ENCODE measurements around the gene AFF1.
A peak's percentile ranks its signal among the peaks of the same experiment; 100 is the strongest.

AFF1 gene

DNA sequence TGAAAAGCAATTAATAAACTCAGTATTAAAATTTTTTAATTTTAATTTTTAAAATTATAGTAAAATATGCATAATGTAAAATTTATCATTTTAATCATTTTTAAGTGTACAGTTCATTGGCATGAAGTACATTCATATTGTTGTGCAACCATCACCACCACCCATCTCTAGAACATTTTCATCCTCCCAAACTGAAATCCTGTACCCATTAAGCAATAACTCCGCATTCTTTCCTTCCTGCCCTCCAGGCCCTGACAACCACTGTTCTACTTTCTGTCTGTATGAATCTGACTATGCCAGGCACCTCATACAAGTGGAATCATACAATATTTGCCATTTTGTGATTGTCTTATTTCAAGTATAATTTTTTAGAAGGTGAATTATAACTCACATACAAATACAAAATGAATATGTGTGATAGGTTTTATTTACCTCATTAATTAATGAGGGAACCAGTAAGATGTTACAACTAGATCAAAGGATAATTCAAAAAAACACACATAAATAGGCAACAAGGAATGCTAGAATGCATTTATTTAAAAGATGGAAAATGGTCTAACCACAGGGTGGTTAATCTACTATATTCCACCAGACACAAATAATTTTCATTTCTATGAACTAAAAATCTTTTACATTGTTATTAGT, 13.1 kb upstream of the AFF1 start:
- no peak for DNase-seq (ENCODE audit: low read depth)

GRCh38 chr4:86924811-86925210, 10.0 kb upstream of the AFF1 start:
- DNase-seq (ENCODE audit: low read depth) = no peak

DNA sequence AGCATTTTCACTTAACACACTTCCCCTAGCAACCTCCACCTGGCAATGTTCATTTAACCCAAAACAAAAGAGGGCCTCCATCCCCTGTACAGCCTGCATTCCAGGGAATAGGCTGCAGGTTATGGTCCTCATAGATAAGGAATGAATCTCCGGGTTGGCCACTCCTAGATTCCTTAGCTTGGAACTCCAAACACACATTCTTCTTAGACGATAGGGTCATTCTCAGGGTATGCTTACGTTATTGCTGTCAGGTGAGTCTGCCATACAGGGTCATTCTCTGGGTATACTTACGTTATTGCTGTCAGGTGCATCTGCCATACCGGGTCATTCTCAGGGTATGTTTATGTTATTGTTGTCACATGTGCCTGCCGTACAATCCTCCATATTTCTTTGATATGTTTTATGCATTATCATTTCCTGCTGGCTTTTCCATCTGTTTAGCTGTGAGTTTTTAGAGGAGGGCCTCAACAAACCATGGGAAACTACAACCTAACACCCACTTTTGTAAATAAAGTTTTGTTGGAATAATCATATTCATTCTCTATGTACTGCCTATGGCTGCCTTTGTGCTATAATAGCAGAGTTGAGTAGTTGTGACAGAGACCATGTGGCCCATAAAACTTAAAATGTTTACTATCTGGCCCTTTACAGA, 8.2 kb upstream of the AFF1 start:
- DNase-seq (ENCODE audit: low read depth) = no peak

- DNase-seq (ENCODE audit: low read depth) = no peak
These were observed 6.9 kb upstream of the AFF1 start for GRCh38 chr4:86927843-86928395.

- no peak for DNase-seq (ENCODE audit: low read depth)
These were observed 6.2 kb upstream of the AFF1 start for GRCh38 chr4:86928400-86929255.

DNA sequence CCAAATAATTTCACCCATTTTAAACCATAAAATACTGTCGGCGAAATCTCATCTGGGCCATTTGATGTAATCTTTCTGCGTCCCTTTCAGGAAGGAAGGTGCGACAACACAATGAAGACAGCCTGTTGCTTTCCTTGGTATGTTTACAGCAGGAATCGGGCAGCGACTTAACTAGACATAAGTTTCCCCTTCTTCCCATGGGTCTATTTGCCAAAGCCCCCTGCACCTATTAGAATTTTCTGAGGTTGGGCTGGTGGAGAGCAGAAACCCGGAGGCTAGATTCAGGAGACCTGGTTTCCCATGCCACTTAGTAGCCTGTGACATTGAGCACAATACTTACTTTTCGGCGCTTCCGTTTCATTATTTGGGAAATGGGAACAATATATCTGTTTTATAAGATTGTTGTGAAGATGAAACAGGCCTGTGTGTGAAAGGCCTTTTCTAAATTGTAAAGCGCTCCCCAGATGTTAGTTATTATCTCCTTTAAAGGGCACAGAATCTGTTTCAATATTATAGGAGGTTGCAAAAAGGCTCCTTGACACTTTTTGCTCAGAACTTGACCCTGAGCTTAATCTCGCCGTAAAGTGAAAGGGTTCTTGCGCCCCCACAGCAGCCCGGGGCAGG, 552 bp upstream of the AFF1 start:
- no peak for DNase-seq (ENCODE audit: low read depth)

GRCh38 chr4:86935566-86935852, 698 bp downstream of the AFF1 start:
- DNase-seq (ENCODE audit: low read depth) = no peak

DNA sequence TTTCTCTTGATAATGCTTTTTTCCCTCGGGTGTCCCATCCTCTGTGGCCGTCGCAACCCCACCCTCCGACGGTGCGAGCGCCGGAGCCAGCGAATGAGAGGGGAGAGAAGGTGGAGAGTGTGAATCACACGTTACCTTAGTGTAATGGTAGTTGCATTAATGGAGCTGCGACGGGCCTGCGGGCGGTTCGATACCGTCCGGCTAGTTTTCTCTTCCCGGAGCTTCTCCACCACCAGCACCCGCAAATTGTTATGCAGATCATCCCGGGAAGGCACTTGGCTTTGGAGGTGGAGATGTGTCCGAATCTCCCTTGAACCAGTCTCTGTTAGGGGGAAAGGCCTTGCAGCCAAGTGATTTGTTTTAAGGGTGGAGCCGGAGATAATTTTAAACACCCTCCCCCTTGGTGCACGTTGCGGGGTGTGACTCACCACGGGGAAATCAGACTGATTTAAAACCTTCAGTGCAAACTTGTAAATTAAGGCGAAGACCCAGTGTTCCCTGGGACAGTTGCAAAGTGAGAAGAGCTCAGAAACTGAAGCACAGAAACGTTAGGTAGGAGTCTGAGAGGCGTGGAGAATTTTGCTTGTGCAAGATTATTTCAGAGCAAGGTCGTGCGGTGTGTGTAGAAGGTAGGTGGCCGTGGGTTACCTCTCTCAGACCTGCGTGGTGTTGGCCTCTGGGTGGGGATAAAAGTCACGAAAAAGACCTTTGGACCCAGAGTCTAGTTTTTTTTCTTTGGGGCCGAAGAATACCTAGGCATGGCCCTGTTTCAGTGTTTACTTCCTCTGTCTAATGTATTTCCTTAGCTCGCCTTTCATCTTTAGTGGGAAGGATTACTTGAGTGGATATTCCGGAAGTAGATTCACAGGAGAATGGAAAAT, 1.3 kb downstream of the AFF1 start:
- DNase-seq (ENCODE audit: low read depth) = peak; percentile 56

DNA sequence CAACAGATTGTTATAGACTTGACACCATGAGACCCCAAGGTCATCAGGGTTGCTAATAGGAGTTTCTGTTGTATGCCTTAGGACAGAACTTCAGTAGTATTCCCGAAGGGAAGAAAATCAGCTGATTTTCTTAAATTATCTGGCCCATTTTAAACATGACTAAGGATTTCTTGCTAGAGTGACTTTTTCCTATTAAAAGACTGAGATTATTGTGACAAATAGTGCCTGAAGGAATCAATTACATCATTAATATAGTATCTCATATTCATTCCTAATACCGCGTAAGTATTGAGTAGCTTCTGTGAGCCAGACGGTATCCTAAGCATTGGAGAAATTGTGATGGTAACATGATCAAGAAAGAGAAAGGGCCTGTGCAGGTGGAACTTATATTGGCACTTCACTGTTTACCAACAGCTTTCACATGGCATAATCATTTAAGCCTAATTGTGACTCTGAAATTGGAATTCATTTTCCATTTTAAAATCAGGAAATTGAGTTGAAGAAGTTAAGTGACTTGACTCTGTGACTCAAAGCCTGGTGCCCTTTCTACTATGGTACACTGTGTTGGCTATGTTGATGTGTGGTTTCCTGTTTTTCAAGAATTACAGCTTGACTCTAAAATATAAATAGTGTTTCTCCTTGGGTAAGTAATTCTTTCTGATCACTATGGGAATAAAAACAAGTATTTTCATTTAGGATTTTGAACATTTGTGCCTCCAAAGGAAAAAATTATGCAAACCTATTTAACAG, 4.1 kb downstream of the AFF1 start:
- no peak for DNase-seq (ENCODE audit: low read depth)

- no peak for DNase-seq (ENCODE audit: low read depth)
These were observed 5.1 kb downstream of the AFF1 start for GRCh38 chr4:86939729-86940575.

DNA sequence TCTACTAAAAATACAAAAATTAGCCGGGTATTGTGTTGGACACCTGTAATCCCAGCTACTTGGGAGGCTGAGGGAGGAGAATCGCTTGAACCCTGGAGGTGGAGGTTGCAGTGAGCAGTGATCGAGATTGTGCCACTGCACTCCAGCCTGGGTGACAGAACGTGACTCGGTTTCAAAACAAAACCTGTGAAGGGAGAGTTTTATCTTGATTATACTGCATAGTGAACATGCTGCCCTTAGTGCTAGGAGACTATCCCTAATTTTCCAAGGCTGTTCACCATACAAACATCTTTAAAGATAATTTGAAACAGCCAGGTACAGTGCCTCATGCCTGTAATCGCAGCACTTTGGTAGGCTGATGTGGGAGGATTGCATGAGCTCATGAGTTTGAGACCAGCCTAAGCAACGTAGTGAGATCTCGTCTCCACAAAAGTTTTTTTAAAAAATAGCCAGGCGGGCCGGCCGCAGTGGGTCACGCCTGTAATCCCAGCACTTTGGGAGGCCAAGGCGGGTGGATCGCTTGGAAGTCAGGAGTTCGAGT, 6.2 kb downstream of the AFF1 start:
- DNase-seq (ENCODE audit: low read depth) = no peak

DNA sequence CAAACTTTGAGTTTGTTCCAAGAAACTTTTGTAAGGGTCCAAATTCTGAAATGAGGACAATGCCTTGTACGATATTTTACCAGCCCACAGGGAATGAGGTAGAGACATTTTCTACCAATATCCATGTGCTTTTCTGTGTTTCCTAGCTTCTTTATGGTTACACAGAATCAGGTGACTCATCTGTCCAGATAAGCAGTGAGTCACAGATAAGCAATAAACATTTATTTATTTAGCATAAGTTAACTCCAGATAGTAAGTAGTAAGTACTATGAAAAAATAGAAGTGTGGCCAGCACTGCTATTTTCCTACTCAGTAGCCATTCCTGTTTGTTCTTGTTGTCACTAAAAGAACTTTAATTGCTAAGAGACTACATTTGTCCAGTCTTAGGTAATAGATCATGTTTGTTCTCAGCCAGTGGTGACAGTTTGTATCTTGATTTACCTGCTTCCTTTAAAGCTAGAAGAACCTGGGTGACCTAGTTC, 7.4 kb downstream of the AFF1 start:
- no peak for DNase-seq (ENCODE audit: low read depth)

DNA sequence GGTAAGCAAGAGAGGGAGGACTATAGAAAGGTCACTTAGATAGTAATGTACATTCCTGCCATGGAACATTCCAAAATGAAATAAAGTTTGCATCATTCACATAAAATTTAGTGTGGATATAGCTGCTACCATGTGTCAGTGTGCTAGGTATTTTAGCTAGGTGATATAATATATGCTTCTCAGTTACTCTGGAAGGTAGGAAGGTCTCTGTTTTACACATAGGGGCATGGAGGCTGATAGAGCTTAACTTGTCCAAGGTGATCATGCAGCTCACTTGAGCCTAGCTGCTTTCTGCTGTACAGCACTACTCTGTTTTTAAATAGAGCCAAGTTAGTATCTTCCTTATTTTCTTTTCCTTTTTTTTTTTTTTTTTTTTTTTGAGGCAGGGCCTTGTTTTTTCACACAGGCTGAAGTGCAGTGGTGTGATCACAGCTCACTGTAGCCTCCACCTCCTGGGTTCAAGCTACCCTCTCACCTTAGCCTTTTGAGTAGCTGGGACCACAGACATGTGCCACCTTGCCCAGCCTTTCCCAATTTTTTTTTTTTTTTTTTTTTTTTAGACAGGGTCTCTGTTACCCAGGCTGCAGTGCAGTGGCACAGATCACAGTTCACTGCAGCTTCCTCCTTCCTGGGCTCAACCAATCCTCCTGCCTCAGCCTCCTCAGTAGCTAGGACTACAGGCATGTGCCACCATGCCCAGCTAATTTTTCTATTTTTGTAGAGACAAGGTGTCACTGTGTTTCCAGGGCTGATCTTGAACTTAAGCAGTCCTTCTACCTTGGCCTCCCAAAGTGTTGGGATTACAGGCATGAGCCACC, 10.4 kb downstream of the AFF1 start:
- no peak for DNase-seq (ENCODE audit: low read depth)

DNA sequence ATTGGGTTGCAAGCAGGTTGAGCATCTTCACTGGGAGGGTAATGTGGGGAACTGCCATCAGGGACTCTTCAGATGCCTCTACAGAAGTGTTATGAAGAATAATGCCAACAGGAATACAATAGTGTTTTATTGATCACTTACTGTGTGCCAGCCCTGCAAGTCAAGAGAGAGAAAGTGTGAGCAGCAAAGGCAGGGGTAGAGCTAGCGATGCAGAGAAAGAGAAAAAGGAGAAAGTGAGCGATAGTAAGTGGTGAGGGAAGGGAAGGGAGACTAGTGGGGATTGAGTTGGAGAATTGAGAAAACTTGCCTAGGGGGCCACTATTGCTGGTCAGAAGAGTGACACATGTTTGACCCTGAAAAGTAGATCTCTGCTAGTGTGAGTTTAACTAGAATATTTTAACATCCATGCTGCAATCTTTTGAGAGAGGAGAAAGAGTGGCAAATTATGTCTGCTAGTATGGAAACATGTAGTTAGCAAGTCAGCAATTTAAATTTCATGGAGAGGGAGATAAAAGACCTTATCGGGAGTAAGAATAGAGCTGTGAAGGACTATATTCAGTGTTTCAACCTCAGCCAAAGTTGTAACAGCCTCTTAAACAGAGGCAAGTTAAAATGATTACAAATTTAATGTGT, 12.2 kb downstream of the AFF1 start:
- no peak for DNase-seq (ENCODE audit: low read depth)

DNA sequence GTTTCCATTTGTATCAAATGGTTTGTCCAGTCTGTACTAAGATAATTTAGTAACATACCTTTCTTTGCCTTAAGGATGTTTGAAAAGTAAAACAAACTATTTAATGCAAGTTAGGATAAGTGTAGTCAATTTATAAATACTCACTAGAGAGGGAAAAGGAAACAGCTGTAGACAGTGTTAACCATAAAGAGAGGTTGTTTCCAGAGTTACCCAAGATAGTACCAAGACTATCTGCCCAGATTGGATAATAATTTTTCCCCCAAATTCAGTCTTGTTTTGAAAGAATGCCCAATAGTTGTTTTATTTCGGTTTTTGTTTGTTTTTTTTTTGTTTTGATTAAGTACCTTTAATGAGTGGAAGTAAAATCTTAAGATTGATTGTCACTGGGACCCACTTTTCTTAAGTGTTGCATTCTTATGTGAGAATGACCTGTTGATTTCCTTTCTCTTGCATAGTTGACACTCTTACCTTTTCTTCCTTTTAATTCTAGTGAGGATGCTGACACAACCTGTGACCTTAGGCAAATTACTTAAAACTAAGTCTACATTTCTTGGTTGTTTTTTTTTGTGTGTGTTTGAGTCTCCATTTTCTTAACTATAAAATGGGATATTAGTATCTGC, 12.8 kb downstream of the AFF1 start:
- no peak for DNase-seq (ENCODE audit: low read depth)

- DNase-seq (ENCODE audit: low read depth) = no peak
These were observed 13.5 kb downstream of the AFF1 start for GRCh38 chr4:86948276-86948675.

DNA sequence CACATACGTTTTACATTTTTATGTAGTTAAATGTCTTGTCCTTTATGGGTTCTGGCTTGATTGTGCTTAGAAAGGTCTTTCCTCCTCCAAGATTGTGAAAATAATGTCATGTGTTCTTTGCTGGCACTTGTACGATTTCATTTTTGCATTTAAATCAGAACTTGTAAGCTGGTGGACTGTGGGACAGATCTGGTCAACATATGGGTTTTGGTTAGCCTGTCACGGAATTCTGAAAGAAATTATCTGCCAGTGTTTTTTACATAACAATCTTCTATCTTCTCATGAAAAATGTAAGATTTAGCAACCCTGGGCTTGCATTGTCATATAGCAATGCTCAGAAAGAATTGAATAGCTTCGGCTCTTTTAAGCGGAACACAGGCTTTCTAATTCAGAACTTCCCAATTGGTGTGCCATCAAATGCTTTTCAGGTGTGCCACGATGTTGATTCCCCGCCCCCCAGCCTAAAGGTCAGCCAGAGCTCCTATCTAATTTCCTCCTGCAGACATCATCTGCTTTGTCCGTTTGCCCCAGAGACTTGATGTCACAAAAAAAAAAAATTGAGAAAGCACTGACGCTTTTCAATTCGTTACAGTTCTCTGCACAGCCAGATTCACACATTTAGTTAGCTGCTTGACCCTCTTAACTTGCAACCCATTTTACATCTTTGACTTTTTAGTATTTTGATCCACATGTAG, 16.2 kb downstream of the AFF1 start:
- no peak for DNase-seq (ENCODE audit: low read depth)
